NT2/D1 (cell line): ENCODE results near the gene MCM8.

Experiments used
- SUZ12 ChIP-seq: IDR thresholded peaks from 2 replicates; pipeline ENCODE4 v1.6.1; 2011; ENCODE audit not compliant: insufficient read length, insufficient read depth; ENCODE audit errors: extremely low read depth
- YY1 ChIP-seq: IDR thresholded peaks from 2 replicates; pipeline ENCODE4 v1.6.1; 2011; ENCODE audit not compliant: insufficient read length, insufficient read depth
- ZNF274 ChIP-seq: IDR thresholded peaks from 2 replicates; pipeline ENCODE4 v1.6.1; 2011; ENCODE audit warnings: mild to moderate bottlenecking, low read depth, low read length

DNA sequence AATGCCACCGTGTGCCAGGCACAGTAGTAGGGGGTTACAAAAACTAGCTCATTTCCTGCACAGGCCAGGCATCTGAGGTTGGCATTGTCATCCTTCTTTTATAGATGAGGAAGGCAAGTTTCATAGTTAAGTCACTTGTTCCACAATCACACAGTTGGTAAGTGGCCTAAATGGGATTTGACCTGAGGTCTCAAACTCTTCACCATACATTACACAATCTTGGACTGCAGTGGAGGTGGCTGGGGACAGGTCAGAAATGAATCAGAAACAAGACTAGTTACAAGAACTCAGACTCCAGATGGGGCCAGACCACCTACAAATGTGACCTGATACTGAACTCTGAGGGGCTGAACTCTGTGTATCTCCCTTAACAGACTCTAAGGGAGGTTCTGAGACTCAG, 49.5 kb upstream of the MCM8 start:
- TF ChIP-seq YY1 (no peak), SUZ12 (no peak), ZNF274 (no peak)
